Measurements from ENCODE around the gene LAMA2.

LAMA2 gene

DNA sequence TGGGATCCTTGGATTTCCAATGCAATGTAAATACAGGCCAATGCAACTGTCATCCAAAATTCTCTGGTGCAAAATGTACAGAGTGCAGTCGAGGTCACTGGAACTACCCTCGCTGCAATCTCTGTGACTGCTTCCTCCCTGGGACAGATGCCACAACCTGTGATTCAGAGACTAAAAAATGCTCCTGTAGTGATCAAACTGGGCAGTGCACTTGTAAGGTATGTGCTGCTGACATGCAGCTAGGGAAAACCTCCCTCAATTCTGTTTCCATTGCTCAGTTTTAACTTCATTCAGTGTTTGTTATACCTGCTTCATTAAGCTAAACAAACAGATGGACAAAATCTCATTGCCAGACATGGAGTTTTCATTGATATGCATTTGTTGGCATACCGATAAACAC is 429.9 kb downstream of the LAMA2 start:
- in situ Hi-C loops (cut with MboI; ENCODE audit: low sequenced_read_pairs, unreplicated experiment) = no loop called here
- DNase-seq (ENCODE audit: low spot score) = no peak

DNA sequence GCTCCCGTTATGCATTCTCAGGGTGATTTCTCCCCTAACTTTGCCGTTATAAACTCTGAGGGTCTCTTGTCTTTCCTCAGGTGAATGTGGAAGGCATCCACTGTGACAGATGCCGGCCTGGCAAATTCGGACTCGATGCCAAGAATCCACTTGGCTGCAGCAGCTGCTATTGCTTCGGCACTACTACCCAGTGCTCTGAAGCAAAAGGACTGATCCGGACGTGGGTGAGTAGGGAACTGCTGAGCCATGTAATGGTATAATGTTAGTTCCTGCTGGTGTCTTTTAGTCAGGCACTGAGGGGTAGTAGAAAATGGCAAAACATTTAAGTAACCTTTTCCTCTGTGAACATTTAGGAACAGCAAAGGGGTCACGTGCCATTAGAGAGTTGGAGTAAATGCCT is 431.6 kb downstream of the LAMA2 start:
- in situ Hi-C loops (cut with MboI; ENCODE audit: low sequenced_read_pairs, unreplicated experiment) = no loop called here
- TF ChIP-seq, protein P1, sequence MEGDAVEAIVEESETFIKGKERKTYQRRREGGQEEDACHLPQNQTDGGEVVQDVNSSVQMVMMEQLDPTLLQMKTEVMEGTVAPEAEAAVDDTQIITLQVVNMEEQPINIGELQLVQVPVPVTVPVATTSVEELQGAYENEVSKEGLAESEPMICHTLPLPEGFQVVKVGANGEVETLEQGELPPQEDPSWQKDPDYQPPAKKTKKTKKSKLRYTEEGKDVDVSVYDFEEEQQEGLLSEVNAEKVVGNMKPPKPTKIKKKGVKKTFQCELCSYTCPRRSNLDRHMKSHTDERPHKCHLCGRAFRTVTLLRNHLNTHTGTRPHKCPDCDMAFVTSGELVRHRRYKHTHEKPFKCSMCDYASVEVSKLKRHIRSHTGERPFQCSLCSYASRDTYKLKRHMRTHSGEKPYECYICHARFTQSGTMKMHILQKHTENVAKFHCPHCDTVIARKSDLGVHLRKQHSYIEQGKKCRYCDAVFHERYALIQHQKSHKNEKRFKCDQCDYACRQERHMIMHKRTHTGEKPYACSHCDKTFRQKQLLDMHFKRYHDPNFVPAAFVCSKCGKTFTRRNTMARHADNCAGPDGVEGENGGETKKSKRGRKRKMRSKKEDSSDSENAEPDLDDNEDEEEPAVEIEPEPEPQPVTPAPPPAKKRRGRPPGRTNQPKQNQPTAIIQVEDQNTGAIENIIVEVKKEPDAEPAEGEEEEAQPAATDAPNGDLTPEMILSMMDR (IDR thresholded peaks at IDR 0.05; ENCODE audit: borderline replicate concordance, control extremely low read depth, extremely low read depth, insufficient read depth, missing control alignments) = no peak
- DNase-seq (ENCODE audit: low spot score) = no peak

More for the DNA sequence above, 429.9 kb downstream of the LAMA2 start:
- TF ChIP-seq, protein P1 (IDR thresholded peaks at IDR 0.05; ENCODE audit: borderline replicate concordance, control extremely low read depth, extremely low read depth, insufficient read depth, missing control alignments) = no peak

DNA sequence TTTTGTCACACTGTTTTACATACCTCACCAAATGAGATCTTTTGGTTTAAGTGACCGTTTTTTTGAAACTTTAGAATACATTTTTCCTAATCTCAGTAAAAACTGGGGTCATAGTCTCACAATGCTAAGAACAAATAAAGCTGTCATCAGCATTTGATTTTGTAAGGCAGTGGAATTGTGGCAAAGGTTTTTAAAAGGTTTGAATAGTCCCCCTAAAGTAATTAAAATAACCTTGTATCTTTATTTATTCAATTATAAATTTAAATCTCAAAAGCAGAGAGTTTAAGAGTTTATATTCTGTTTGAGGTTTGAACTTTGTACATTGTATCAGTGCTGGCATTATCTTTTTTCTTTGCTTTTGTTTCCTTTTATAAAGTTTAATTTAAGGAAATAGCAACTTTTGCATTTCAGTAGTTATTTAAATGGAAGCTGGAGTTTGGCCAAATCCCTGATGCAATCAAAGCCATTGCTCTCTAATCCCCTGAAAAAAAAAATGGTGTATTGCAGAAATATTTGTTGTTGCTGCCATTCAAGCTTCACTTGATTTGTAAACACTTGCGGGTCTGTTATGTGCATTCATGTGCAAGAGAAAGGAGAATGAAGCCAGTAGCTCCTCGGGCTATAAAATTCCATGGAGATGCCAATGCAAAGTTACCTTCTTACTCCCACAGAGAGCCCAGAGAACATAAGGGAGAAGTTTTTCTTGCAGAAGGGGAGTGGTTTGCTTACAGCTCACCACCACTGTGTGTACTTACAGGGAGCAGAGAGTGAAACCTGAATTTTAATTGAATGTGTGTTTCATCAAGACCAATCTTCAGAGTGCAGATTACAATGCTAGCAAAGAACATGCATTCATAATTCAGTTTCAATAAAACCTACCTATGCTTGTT is 435.2 kb downstream of the LAMA2 start:
- in situ Hi-C loops (cut with MboI; ENCODE audit: low sequenced_read_pairs, unreplicated experiment) = no loop called here
- no peak for DNase-seq (ENCODE audit: low spot score)
- TF ChIP-seq, protein P1 (IDR thresholded peaks at IDR 0.05; ENCODE audit: borderline replicate concordance, control extremely low read depth, extremely low read depth, insufficient read depth, missing control alignments) = no peak

DNA sequence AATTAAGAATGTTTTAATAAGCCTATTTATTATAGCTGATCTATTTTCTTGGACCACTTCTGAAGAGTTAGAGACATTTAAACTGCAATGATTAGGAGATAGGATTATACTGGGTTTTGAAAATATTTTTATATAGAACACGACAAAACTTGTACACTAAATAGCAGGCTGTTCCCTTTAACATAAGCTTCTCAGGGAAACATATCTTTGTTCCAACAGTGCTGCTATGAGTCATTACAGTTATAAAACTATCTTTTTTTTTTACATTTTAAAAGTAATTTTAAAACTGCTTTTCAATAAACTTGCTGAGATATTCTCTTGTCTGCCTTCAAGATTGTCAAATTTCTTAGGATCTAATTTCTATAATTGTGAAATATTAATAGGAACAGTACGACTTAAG is 438.0 kb downstream of the LAMA2 start:
- DNase-seq (ENCODE audit: low spot score) = no peak
- TF ChIP-seq, protein P1 (IDR thresholded peaks at IDR 0.05; ENCODE audit: borderline replicate concordance, control extremely low read depth, extremely low read depth, insufficient read depth, missing control alignments) = no peak
- in situ Hi-C loops (cut with MboI; ENCODE audit: low sequenced_read_pairs, unreplicated experiment) = no loop called here

DNA sequence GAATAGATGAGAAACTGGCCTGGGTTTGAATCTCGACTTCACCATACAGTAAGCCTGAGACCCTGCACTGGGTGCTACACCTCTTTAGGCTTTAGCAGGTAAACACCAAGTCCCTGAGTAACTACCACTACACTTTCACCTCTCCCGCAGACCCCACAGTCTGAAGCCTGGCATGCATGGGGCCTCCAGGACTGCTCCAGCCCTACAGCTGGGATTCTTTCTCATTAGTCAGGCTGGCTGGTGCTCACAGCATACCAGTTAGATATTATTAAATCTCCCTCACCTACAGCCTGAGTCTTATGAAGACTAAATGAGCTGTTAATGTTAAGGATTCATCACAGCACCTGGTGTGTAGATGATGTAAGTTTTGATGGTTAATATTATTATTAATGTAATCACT is 438.4 kb downstream of the LAMA2 start:
- TF ChIP-seq, protein P1 (IDR thresholded peaks at IDR 0.05; ENCODE audit: borderline replicate concordance, control extremely low read depth, extremely low read depth, insufficient read depth, missing control alignments) = no peak
- in situ Hi-C loops (cut with MboI; ENCODE audit: low sequenced_read_pairs, unreplicated experiment) = no loop called here
- no peak for DNase-seq (ENCODE audit: low spot score)

- in situ Hi-C loops (cut with MboI; ENCODE audit: low sequenced_read_pairs, unreplicated experiment) = no loop called here
- TF ChIP-seq, protein P1 (IDR thresholded peaks at IDR 0.05; ENCODE audit: borderline replicate concordance, control extremely low read depth, extremely low read depth, insufficient read depth, missing control alignments) = no peak
- DNase-seq (ENCODE audit: low spot score) = no peak
Observed at GRCh38 chr6:129324345-129324744, 441.4 kb downstream of the LAMA2 start.

Measured in GM13976 (cell line).